RPMI7951 (cell line): ENCODE results near the gene CETP. TPM values are rescaled to one million over a fixed set of nuclear protein-coding genes. Genes with fewer than 3 reads are reported as not detected.
"Not testable (repeated sequence)": the region's sequence is repeated elsewhere in the genome, so short reads cannot be mapped to it uniquely, and the experiment has no call there.

Experiments
- DNase-seq: peaks from one replicate; pipeline ENCODE4 v3.0.0-alpha.2; 2012; ENCODE audit warnings: low read depth
- total RNA-seq: library from RNA; depleted of rRNA; stranded (reverse); fragments of >200 nt; shearing (Covaris generic); gene quantifications from 2 replicates; pipeline ENCODE4 v1.2.3, GENCODE V29; 2014

CETP gene
- total RNA-seq, 1 experiment from 2014 or later: 3.5 TPM

DNA sequence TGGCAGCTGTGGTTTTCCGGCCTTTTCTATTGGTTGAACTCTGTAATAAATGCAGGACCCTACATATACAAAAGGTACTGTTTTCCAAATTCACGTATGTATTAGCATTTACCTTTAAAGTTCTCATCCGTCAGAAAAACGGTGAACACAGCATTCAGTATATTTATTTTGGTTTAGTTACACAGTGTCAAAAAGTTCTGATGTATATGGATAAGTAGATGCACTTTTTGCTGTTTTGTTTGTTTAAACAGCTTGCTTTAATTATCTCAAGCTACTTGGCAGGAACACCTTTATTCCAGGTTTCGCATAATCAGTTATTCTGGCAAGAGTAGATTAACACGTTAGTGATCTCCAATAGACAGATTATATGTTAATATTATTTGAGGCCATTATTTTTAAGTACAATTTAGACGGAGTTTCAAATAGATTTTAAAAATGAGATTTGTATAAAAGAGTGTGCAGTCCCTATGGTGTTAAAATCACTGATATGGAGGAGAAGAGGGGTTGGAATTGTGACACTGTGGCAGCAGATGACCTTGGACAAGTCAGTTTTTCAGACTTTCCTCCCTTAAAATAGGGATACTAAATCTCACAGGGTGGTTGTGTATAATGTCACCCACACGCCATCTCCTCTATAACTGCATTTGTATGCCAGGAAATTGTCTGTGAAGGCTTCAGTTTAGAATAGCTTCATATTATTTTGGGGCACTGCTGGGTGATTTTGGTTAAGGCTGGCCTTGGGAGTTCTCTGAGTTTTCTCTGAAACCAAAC, 27.7 kb upstream of the CETP start:
- DNase-seq: no peak

- not testable (repeated sequence) for DNase-seq
Measured at GRCh38 chr16:56934599-56935145, 27.1 kb upstream of the CETP start.

GRCh38 chr16:56935201-56935600, 26.5 kb upstream of the CETP start:
- DNase-seq: no peak

DNA sequence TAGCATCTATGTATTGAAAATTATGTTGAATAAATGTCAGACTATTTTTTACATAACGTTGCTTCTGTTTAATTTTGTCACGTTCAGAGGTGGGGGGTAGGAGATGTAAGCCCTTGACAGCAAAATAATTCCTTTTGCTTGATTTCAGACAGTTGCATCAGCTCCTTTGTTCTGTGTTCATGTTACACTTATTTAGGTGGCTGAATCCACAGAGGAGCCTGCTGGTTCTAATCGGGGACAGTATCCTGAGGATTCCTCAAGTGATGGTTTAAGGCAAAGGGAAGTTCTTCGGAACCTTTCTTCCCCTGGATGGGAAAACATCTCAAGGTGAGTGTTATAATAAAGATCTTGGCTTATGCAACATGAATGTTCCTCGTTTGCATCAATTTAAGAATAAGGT, 25.3 kb upstream of the CETP start:
- no peak for DNase-seq

DNA sequence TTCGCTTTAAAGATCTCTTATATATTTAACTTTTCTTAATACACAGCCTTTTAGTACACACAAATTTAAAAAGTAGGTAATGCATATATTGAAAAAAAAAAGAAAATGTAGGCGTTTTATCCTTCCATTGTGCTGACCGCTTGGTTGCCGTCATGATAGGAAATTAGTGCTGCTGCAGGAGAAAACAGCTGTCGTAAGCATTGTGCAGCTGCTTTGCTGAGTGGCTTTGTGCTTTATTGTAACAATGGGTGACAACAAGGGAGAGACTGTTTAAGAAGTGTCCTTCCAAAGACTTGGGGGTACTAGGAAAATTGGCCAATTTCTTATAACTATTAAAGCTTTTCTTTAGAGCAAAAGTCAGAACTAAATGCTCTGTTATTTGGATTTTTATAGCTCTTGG, 24.8 kb upstream of the CETP start:
- no peak for DNase-seq

GRCh38 chr16:56938664-56939513, 22.9 kb upstream of the CETP start:
- DNase-seq: no peak

DNA sequence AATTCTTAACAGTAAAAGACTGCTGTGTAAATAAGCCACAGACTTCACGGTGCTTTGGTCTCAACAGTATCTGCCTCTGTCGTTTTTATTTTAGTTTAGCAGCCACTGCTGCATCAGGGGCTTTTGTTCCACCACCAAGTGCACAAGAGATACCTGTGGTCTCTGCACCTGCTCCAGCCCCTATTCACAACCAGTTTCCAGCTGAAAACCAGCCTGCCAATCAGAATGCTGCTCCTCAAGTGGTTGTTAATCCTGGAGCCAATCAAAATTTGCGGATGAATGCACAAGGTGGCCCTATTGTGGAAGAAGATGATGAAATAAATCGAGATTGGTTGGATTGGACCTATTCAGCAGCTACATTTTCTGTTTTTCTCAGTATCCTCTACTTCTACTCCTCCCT, 21.9 kb upstream of the CETP start:
- no peak for DNase-seq

DNA sequence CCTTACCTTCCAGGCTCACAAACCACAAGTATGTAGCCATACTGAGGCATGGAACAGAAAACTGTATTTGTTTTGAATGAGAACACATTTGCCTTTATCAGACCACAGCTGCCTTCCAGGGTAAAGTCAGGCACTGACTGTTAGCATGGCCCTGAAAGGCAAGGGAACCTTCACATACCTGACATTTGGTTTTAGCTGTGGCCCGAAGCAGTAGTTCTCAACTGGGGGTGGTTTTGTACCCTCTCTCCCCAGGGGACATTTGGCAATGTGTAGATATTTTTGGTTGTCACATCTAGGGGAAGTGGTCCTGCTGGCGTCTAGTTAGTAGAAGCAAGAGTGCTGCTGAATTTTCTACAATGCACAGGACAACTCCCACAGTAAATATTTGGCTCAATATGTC, 20.7 kb upstream of the CETP start:
- DNase-seq: no peak

- DNase-seq: no peak
Measured at GRCh38 chr16:56941856-56942331, 19.9 kb upstream of the CETP start.

DNA sequence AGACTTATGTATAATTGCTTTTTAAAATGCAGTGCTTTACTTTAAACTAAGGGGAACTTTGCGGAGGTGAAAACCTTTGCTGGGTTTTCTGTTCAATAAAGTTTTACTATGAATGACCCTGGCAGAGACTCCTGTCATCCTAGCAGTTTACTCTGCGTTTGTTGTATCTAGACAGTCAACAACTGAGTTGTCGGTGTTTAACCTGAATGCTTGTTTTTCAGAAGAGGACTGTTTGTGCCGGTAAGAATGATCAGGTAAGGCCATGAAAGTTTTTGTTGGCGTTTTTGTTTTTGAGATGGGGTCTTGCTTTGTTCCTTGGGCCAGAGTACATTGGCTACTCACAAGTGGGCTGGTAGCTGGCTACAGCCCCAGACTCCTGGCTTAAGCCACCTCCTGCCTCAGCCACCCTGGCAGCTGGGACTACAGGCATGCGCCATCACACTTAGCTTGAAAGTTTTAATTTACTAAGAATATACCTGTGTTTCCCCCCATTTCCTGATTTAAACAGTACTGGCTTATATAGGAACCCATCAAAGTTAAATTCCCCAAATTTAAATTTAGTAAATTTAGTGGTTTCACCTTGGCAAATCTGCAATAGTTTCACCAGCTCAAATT, 17.9 kb upstream of the CETP start:
- no peak for DNase-seq

DNA sequence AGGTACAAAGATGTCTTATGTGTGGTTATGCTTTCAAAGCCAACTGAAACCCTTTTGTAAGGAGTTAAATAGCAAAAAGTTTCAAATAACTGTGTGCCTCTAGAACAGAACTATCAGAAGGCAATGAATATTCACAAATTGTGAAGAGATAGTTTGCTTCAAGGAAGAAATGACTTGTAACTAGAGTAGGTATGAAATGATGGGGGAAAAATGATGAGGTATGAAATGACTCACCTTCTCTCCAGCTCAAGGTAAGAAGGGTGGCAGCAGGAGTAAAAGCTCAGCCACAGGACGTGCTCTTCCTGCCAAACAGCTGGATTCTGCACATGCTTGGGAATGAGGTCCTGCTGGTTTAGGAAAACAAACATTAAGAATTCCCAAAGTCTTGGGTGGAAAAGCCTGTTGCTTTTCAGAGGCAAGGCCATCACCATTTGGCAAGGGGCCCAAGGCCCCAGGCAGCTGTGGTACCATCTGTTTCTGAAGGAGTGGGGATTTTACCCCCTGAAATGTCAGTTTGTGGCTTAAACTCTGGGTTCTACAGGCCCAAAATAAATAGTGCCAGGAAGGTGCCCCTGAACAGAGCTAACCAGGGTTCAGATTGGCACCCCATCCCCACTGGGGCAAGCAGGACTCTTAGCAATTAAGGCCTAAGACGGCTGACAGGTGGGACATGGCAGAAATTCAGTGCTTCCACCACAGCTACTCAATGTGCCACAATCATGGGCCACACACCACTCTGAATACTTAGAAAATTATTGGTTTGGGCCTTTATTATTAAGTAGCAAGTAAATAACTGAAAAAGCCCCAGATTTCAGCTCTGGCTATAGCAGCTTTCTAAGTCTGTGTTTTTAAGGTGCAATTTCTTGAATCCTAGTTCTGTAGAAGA, 16.6 kb upstream of the CETP start:
- peak; percentile 56 for DNase-seq

DNA sequence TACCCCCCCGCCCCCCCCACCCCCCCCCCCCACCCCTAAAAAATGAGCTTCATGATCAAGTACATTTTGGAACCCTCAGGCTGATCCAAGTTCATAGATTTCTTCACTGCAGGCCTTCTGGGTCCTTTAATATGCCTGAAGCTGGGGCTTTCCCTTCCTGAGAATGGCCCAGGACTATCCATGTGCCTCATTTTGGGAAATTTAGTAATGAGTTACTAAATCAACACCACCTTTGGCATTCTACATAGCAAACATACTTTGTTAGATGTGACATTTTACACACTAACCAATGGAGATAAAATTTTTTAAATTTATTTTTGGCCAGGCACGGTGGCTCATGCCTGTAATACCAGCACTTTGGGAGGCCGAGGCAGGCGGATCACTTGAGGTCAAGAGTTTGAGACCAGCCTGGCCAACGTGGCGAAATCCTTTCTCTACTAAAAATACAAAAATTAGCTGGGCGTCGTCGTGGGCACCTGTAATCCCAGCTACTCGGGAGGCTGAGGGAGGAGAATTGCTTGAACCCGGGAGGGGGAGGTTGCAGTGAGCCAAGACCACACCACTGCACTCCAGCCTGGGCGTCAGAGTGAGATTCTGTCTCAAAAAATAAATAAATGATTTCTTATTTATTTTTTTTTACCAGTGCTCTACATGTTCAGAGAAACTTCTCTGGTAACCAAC, 15.8 kb upstream of the CETP start:
- DNase-seq: no peak

DNA sequence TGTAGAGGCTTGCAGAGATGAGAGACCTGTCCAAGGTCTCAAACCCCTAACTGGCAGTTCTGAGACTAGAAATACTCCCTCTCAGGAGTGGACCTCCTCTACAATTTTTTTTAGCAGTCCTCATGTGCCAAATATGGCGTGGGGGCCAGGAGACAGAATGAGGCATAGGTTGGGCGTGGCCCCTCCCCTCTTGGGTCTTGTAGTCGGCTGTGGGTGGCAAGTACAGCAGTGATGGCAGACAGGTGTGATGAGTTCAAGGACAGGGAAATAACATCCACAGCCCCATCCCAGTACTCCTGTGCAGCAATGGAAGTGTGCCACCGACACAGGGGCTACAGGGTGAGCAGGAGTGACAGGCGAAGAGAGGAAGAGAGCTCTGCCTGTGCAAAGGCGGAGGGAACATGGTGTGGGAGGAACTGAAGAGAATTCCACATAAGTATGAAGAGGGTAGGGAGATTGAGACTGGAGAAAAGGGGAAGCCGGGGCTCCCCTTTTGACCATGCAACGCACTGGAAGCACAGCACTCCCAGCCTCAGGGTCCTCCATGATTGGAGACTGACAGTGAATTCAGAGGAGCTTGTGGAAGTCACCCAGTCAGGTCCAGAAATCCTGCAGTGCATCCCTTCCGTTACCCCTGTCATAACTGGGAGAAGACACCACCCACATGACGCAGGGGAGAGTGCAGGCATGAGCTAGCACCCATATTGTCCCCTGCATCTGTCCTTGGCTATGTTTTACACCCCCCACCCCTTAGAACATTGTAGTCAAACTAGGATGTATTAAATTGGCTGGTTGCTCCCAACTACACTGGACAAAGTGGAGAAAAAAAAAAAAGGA, 14.8 kb upstream of the CETP start:
- no peak for DNase-seq

DNA sequence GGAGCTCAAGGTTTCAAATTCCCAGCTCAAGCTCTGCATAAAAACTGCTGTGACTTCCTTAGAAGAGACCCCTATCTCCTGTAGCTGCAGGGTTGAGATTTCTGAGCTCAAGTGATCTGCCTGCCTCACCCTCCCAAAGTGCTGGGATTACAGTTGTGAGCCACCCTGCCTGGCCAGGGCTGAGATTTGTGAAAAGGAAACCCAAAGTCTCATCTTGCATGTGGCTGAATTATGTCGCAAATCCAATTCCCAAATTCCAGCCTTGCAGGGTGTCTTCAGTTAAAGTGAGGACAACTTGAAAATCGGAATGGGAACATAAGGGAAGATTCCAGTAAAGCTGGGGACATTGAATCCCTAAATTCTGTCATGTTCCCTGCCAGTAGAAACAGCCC, 14.2 kb upstream of the CETP start:
- no peak for DNase-seq

- no peak for DNase-seq
Measured at GRCh38 chr16:56948234-56948633, 13.5 kb upstream of the CETP start.

DNA sequence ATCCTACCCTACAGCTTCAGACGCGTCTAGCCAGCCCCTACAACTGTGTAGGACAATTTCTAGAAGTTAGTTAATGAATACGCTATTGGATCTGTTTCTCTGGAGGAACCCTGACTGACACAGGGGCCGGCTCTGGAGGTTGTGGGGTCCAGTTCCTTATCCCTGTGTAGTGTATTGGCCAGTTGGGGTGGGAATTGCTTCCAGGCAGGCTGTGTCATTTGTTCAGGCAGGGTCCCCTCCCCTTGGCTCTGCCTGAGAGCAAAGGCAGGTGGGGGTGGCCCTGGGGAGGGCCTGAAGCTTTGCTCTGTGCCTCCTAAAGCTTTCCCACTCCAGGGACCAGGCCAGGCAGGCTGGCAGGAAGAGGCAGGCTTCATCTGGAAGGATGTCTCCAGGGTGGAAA, 11.7 kb upstream of the CETP start:
- DNase-seq: no peak

DNA sequence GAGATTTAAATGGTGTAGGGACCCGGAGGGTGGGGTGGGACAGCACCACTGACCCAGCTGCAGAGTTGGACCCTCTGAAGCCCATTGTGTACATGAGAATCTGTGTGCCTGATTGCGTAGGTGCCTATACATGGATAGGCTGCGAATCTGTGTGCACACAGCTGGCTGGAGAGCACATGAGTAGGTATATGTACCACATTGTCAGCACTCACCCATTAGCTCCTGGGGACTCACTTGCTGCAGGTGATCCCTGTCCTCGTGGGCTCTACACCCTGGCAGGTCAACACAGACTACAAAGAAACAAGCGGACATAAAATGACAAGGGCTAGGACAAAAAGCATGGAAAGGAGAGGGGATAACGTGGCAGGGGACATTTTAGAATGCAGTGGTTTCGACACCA, 11.3 kb upstream of the CETP start:
- no peak for DNase-seq

DNA sequence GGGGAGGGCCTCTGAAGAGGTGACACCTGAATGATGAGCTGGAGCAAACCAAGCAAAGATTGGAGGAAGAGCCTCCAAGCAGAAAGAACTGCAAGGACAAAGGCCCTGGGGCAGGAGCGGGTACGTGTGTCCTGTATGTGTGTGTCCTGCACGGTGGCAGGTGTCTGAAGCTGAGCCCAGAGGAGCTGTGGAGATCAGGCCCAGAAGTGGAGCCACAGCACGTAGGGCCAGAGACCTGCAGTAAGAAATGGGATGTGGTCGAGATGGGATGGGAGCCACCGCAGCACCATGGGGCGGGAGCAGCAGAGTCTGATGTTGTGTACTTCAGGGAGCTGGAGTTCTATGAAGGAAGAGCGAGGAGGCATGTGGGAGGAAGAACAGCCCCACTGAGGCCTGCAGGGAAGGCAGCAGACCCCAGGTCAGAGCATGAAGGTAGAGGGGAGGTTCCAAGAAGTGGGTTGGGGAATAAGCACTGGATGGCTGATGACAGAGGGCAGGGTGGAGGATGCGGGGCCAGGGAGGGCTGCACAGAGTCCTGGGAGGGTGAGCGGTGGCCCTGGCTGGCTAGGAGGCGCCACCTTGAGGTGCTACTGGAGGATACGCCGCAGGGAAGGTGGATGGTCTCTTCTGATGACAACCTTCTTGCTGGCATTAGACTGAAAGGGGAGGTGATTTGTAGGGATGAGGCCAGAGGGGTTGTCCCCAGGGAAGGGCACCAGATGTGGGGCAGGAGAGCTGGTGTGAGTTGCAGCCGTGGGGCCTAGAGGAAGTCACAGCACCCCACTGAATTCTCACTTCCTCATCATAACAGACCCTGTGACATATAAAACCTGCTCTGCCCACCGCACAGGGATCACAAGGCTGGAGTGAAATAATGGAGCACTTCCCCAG, 10.6 kb upstream of the CETP start:
- DNase-seq: peak; percentile 51

GRCh38 chr16:56953006-56953405, 8.7 kb upstream of the CETP start:
- DNase-seq: no peak
